Measurements from ENCODE around the gene MAS1. TPM values are rescaled to one million over a fixed set of nuclear protein-coding genes. Genes with fewer than 3 reads are reported as not detected.

Gene MAS1
- total and polyA plus RNA-seq, 2 donors (not counting 1 experiment from before 2014, with no cell fraction given) = not detected

DNA sequence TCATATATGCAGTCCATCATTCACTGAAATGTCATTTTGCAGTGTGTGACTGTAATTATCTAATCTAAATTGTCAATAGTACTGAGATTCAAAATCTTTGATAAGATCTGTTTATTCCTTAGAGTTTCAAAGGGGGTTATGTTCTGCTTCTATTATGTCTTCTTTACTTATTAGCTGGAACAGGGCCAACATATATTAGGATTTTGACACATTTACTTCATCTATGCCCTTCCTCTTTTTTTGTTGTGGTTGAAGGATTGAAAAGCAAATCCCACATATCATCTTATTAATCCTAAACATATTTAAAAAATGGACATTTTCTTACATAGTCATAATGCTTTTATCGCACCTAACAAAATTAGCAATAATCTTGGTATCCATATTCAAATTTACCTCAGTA lies 30.3 kb upstream of the MAS1 start:
- Histone ChIP-seq H3K4me3 (ENCODE audit: control extremely low read depth in 1 of 5, extremely low read depth in 1 of 5, insufficient read depth in 1 of 5, low read depth in 2 of 5, low read length in 4 of 5) (no peak overlapping the region), H3K27ac (ENCODE audit: low read length in 2 of 2) (no peak overlapping the region), H2AFZ (ENCODE audit: insufficient read depth, low read depth, low read length, poor library complexity, severe bottlenecking) (no peak overlapping the region), H3K27me3 (replicated peaks in 1 of 4; ENCODE audit: control extremely low read depth in 1 of 4, control insufficient read depth in 3 of 4, insufficient read depth in 4 of 4, low read length in 3 of 4) (peaks cover 0 to 7% (median 3%) of the 10 kb centered on the region in 4 experiments), H3K79me2 (ENCODE audit: control insufficient read depth, insufficient read depth, low read length) (no peaks in the 10 kb centered on the region), H3K9ac (ENCODE audit: low read length) (no peak overlapping the region), H3K4me1 (ENCODE audit: control insufficient read depth in 2 of 2, insufficient read depth in 2 of 2, low read length in 2 of 2) (no peaks in the 10 kb centered on the region), H3K9me3 (ENCODE audit: control extremely low read depth in 1 of 3, control insufficient read depth in 2 of 3, insufficient read depth in 1 of 3, low read length in 2 of 3) (peaks cover 0 to 3% (median 0%) of the 10 kb centered on the region in 3 donors), H3K36me3 (replicated peaks in 1 of 2; ENCODE audit: control extremely low read depth in 1 of 2, control insufficient read depth in 1 of 2, extremely low read depth in 1 of 2, insufficient read depth in 2 of 2, low read length in 1 of 2) (no peaks in the 10 kb centered on the region), H4K20me1 (ENCODE audit: control insufficient read depth, insufficient read depth, low read length, poor library complexity, severe bottlenecking) (no peaks in the 10 kb centered on the region), H3K4me2 (replicated peaks; ENCODE audit: low read depth, low read length, poor library complexity, severe bottlenecking) (no peak overlapping the region)
- no peak for DNase-seq
- Mint-ChIP-seq H3K27me3 (peaks cover 29% of the 10 kb centered on the region), H3K27ac (no peak overlapping the region), H3K9me3 (ENCODE audit: insufficient read depth) (peaks cover 8% of the 10 kb centered on the region), H3K4me3 (no peak overlapping the region), H3K4me1 (no peaks in the 10 kb centered on the region)
- intact Hi-C loops (cut with micrococcal nuclease) = loop anchor here (5.0 to 10.0 kb wide), 2 partner anchors 907 to 1514 kb away; no protein-coding TSS in a partner anchor
- WGBS (ENCODE audit: insufficient coverage) = no CpG with 5 or more reads among the region's 1 CpG
- POLR2A ChIA-PET = no interaction called here
- ATAC-seq (ENCODE audit: low read depth) = no peak
- CTCF ChIA-PET = no interaction called here
- no peak for TF ChIP-seq EZH2 (IDR thresholded peaks at IDR 0.05; ENCODE audit: borderline replicate concordance, insufficient read depth, low read depth, low read length, poor library complexity, severe bottlenecking)

DNA sequence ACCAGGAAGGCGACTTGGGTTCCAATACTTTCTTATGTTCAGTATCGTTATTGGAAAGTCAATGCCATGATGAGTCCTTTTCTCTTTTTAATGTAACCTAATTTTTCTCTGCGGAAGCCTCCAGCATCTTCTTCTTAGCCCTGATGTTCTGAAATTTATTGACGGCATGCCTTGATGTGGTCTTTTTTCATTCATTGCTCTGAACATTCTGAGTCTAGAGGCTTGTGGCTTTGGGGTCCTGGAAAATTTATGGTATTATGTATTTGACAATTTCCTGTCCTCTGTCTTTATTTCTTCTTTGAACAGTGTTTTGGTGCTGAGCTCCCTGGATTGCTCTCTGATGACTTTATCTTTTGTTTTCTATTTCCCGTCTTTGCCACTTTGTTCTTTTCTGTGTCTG lies 28.7 kb upstream of the MAS1 start:
- TF ChIP-seq EZH2 (IDR thresholded peaks at IDR 0.05; ENCODE audit: borderline replicate concordance, insufficient read depth, low read depth, low read length, poor library complexity, severe bottlenecking) = no peak
- TF ChIP-seq, protein P1, sequence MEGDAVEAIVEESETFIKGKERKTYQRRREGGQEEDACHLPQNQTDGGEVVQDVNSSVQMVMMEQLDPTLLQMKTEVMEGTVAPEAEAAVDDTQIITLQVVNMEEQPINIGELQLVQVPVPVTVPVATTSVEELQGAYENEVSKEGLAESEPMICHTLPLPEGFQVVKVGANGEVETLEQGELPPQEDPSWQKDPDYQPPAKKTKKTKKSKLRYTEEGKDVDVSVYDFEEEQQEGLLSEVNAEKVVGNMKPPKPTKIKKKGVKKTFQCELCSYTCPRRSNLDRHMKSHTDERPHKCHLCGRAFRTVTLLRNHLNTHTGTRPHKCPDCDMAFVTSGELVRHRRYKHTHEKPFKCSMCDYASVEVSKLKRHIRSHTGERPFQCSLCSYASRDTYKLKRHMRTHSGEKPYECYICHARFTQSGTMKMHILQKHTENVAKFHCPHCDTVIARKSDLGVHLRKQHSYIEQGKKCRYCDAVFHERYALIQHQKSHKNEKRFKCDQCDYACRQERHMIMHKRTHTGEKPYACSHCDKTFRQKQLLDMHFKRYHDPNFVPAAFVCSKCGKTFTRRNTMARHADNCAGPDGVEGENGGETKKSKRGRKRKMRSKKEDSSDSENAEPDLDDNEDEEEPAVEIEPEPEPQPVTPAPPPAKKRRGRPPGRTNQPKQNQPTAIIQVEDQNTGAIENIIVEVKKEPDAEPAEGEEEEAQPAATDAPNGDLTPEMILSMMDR (IDR thresholded peaks at IDR 0.05) = no peak
- no peak overlapping the region for H2AFZ ChIP-seq (ENCODE audit: insufficient read depth, low read depth, low read length, poor library complexity, severe bottlenecking)
- Mint-ChIP-seq H3K27ac (no peak overlapping the region), H3K27me3 (peaks cover 24% of the 10 kb centered on the region), H3K9me3 (ENCODE audit: insufficient read depth) (peaks cover 8% of the 10 kb centered on the region), H3K4me3 (no peak overlapping the region), H3K4me1 (no peaks in the 10 kb centered on the region)
- H3K27me3 ChIP-seq (replicated peaks in 1 of 4; ENCODE audit: control extremely low read depth in 1 of 4, control insufficient read depth in 3 of 4, insufficient read depth in 4 of 4, low read length in 3 of 4) = peaks cover 0 to 7% (median 3%) of the 10 kb centered on the region in 4 experiments
- CTCF ChIA-PET = interaction anchor here (0.6 to 2.3 kb wide), 3 partner anchors 241 to 672 kb away, joined by 3 to 28 read pairs (median 3); no protein-coding TSS in a partner anchor
- POLR2A ChIA-PET = no interaction called here
- DNase-seq (no peak), ATAC-seq (ENCODE audit: low read depth) (no peak)
- peaks cover 0 to 2% (median 0%) of the 10 kb centered on the region in 3 donors for H3K9me3 ChIP-seq (ENCODE audit: control extremely low read depth in 1 of 3, control insufficient read depth in 2 of 3, insufficient read depth in 1 of 3, low read length in 2 of 3)
- H3K36me3 ChIP-seq (replicated peaks in 1 of 2; ENCODE audit: control extremely low read depth in 1 of 2, control insufficient read depth in 1 of 2, extremely low read depth in 1 of 2, insufficient read depth in 2 of 2, low read length in 1 of 2) = no peaks in the 10 kb centered on the region
- H3K79me2 ChIP-seq (ENCODE audit: control insufficient read depth, insufficient read depth, low read length) = no peaks in the 10 kb centered on the region
- 86% methylated on average over 2 of the region's 5 CpGs for WGBS (ENCODE audit: insufficient coverage)
- no peak overlapping the region for H3K4me3 ChIP-seq (ENCODE audit: control extremely low read depth in 1 of 5, extremely low read depth in 1 of 5, insufficient read depth in 1 of 5, low read depth in 2 of 5, low read length in 4 of 5)
- no peaks in the 10 kb centered on the region for H3K4me1 ChIP-seq (ENCODE audit: control insufficient read depth in 2 of 2, insufficient read depth in 2 of 2, low read length in 2 of 2)
- H3K9ac ChIP-seq (ENCODE audit: low read length) = no peak overlapping the region
- no peaks in the 10 kb centered on the region for H4K20me1 ChIP-seq (ENCODE audit: control insufficient read depth, insufficient read depth, low read length, poor library complexity, severe bottlenecking)
- intact Hi-C loops (cut with micrococcal nuclease) = loop anchor here (5.0 to 10.0 kb wide), 2 partner anchors 905 to 1513 kb away; no protein-coding TSS in a partner anchor
- no peak overlapping the region for H3K4me2 ChIP-seq (replicated peaks; ENCODE audit: low read depth, low read length, poor library complexity, severe bottlenecking)
- no peak overlapping the region for H3K27ac ChIP-seq (ENCODE audit: low read length in 2 of 2)

Measured in B cell (primary cell).